Fibroblast of gingiva (primary cell): Measurements from ENCODE around the gene PLPP3.

Source experiments
- DNase-seq: peaks from one replicate; pipeline ENCODE4 v3.0.0-alpha.2; 2011; ENCODE audit warnings: low read depth

Gene PLPP3

GRCh38 chr1:56575865-56576264 is 3.5 kb downstream of the PLPP3 start:
- no peak for DNase-seq

- no peak for DNase-seq
Measured at GRCh38 chr1:56574794-56575193, 4.6 kb downstream of the PLPP3 start.

GRCh38 chr1:56573311-56573710 is 6.1 kb downstream of the PLPP3 start:
- DNase-seq: no peak

- no peak for DNase-seq
Measured at GRCh38 chr1:56572334-56573050, 6.9 kb downstream of the PLPP3 start.

GRCh38 chr1:56571448-56571847 is 7.9 kb downstream of the PLPP3 start:
- DNase-seq: no peak

GRCh38 chr1:56570924-56571372 is 8.4 kb downstream of the PLPP3 start:
- DNase-seq: no peak

- no peak for DNase-seq
Measured at GRCh38 chr1:56569661-56570060, 9.7 kb downstream of the PLPP3 start.

GRCh38 chr1:56566994-56567393 is 12.4 kb downstream of the PLPP3 start:
- no peak for DNase-seq

- no peak for DNase-seq
Measured at GRCh38 chr1:56566061-56566744, 13.2 kb downstream of the PLPP3 start.

GRCh38 chr1:56564615-56565014 is 14.7 kb downstream of the PLPP3 start:
- DNase-seq: no peak

- DNase-seq: no peak
Measured at GRCh38 chr1:56563568-56563967, 15.8 kb downstream of the PLPP3 start.

- no peak for DNase-seq
Measured at GRCh38 chr1:56562891-56563452, 16.4 kb downstream of the PLPP3 start.

GRCh38 chr1:56561227-56562019 is 17.9 kb downstream of the PLPP3 start:
- DNase-seq: no peak

- DNase-seq: no peak
Measured at GRCh38 chr1:56557746-56558145, 21.6 kb downstream of the PLPP3 start.

GRCh38 chr1:56555448-56555847 is 23.9 kb downstream of the PLPP3 start:
- DNase-seq: no peak

GRCh38 chr1:56553046-56553445 is 26.3 kb downstream of the PLPP3 start:
- no peak for DNase-seq

GRCh38 chr1:56552349-56552748 is 27.0 kb downstream of the PLPP3 start:
- DNase-seq: no peak

- no peak for DNase-seq
Measured at GRCh38 chr1:56551691-56552090, 27.7 kb downstream of the PLPP3 start.

GRCh38 chr1:56550859-56551188 is 28.5 kb downstream of the PLPP3 start:
- DNase-seq: no peak

GRCh38 chr1:56550138-56550858 is 29.1 kb downstream of the PLPP3 start:
- DNase-seq: no peak

GRCh38 chr1:56548571-56548970 is 30.8 kb downstream of the PLPP3 start:
- no peak for DNase-seq

- DNase-seq: no peak
Measured at GRCh38 chr1:56547977-56548376, 31.4 kb downstream of the PLPP3 start.
